WTC11 (cell line): ENCODE measurements around the gene ZMAT2.

Experiments
- CREB1 ChIP-seq: sonication (generic); formaldehyde crosslinking; IDR thresholded peaks from 2 replicates; pipeline ENCODE4 v1.8.0; 2023; ENCODE audit warnings: mild to moderate bottlenecking, missing genetic modification reagents
- CREM ChIP-seq: sonication (generic); formaldehyde crosslinking; IDR thresholded peaks from 2 replicates; pipeline ENCODE4 v1.8.1; 2022; ENCODE audit warnings: mild to moderate bottlenecking, missing genetic modification reagents, moderate library complexity
- TF ChIP-seq, protein P1 (sequence below): fragments of 200-600 bp; IDR thresholded peaks from 2 replicates; pipeline ENCODE4 v1.8.0; 2022; ENCODE audit warnings: antibody characterized with exemption

DNA sequence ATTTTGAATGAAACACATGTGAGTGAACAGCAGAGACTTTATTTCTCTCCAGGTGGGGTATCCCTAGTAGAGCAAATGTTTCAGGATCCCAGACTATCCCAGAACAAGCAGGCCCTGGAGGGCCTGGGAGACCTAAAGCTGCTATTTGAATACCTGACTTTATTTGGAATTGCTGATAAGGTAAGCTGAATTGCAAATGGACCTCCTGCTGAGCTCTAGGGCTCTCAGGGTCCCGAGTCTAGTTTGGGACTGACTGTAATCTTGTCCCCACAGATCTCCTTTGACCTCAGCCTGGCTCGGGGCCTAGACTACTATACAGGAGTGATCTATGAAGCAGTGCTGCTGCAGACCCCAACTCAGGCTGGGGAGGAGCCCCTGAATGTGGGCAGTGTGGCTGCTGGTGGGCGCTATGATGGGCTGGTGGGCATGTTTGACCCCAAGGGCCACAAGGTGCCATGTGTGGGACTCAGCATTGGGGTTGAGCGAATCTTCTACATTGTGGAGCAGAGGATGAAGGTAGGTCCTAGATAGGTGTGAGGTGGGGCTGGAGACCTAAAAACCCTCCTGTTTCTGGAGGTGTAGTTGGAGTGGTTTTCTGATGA lies 3.3 kb upstream of the ZMAT2 start:
- TF ChIP-seq, protein P1, sequence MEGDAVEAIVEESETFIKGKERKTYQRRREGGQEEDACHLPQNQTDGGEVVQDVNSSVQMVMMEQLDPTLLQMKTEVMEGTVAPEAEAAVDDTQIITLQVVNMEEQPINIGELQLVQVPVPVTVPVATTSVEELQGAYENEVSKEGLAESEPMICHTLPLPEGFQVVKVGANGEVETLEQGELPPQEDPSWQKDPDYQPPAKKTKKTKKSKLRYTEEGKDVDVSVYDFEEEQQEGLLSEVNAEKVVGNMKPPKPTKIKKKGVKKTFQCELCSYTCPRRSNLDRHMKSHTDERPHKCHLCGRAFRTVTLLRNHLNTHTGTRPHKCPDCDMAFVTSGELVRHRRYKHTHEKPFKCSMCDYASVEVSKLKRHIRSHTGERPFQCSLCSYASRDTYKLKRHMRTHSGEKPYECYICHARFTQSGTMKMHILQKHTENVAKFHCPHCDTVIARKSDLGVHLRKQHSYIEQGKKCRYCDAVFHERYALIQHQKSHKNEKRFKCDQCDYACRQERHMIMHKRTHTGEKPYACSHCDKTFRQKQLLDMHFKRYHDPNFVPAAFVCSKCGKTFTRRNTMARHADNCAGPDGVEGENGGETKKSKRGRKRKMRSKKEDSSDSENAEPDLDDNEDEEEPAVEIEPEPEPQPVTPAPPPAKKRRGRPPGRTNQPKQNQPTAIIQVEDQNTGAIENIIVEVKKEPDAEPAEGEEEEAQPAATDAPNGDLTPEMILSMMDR: no peak
- TF ChIP-seq CREM: no peak
- TF ChIP-seq CREB1 (CRISPR knock-in tag): no peak
